Inflammatory macrophage treated with lipopolysaccharide for 1 hour (primary cell): Measurements from ENCODE around the gene POLR2H.

Experiments used
- DNase-seq, 2 donors: peaks; one replicate each; pipeline ENCODE4 v3.0.0-alpha.2; 2020 to 2022

The POLR2H gene

DNA sequence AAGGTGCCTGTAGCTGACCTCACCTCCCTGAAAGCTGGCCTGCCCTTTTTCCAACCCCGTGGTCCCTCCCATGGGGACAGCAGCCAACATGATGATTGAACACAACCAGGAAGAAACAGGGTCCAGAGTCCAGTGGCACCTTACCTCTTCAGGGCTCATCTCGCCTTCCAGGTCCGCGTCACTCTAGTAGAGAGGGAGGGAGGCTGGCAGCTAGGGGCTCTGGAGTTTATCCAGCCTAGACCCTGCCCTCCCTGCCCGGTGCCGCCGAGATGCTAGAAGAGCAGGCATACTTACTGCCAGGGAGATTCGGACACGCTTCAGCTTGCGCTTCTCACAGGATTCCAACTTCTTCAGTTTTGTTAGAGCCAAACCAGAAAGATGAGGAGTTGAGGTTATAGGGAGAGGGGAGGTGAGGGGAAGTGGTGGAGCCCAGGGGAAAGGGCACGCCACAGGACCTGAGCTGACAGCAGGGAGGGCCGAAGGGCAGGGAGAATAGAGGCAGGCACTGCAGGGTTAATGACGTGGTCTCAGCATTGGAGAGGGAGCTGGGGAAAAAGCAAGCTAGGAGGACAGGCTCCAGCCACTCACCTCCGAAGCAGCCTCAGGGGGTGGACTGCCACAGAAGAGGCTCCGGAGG is 9.2 kb upstream of the POLR2H start:
- no peak for DNase-seq

- DNase-seq = no peak
These were observed 8.5 kb upstream of the POLR2H start for GRCh38 chr3:184352897-184353545.

DNA sequence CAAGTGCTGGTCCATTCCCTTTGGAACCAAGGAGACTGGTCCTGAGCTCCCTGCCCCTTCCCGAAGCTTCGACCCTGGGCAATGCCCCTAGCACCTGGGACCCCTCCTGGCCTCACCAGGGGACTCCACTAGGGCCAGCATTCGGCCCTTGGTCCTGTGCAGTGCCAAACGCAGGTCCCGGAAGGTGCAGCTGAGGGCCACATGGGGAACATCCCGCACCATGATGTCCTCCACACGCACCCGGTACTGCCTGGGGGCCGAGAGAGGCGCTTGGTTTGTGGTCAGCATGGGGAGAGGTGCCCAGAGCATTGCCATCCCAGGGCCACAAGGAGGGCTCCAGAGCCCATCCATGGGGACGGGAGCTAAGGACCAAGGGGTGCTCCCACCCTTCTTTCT is 8.0 kb upstream of the POLR2H start:
- no peak for DNase-seq

- DNase-seq = peak in 1 of 2 donors; percentile 50
These were observed 7.3 kb upstream of the POLR2H start for GRCh38 chr3:184354121-184354728.

- no peak for DNase-seq
These were observed 6.8 kb upstream of the POLR2H start for GRCh38 chr3:184354754-184355153.

DNA sequence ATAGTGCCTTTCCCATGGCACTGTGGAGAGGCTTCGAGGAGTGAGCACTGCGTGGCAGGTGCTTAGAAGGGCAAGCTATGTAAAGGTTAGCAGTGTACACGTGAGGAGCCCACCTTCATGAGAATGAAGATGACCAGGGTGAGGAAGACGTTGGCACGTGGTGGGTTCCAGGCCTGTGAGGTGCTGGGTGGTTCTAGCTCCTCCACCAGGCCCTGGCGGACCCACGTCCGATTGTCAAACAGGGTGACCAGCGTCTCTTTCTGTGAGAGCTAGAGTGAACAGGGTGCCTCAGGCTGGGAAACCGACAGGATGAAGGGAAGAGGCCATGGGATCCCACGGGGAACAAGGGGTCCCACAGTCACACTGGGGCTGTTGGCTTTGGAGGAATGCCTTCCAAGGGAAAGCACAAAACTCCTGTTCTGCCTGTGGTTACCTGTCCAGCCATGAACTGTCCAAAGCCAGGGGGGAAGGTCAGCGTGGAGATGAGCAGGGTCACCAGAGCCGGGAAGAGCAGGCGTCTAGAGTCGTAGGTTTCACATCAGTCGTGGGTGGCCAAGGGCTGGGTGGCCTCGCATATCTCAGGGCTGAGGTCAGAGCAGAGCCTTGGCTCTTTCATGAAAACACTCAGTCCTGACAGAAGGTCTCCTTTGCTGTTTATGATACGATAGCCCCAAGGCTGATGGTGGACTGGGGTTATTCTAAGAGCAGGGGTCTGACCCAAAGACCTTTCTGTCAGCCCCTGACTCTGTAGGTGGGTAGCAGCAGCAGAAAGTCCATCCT is 6.1 kb upstream of the POLR2H start:
- DNase-seq = no peak

- DNase-seq = no peak
These were observed 4.0 kb upstream of the POLR2H start for GRCh38 chr3:184357248-184358123.

DNA sequence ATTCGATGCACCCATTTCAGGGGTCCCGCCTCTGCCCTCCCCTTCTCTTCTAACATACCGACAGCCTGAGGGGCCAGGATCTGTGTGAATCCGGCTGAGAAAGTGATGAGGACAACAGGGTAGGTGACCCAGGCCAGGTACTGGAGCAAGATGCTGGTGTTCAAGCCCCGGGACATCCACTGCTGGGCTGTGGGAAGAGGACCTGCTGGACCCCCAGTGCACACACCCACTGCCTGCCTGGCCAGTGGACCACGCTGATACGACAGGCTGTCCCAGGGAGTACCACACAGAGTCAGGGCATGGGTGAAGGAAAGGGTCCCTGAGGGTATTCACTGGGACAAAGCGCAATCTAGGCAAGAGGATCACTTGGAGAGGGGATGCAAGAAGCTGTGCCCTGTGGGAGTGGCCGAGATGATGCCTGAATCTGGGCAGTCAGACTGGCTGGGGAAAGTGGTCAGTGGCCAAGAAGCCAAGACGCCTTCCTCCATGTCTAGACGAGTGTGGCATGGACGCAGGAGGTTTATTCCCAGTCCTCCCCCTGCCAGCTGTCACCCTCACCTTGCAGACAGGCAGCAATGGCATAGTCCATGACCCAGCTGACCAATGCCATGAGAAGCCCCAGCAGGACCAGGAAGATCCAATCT is 3.3 kb upstream of the POLR2H start:
- no peak for DNase-seq

DNA sequence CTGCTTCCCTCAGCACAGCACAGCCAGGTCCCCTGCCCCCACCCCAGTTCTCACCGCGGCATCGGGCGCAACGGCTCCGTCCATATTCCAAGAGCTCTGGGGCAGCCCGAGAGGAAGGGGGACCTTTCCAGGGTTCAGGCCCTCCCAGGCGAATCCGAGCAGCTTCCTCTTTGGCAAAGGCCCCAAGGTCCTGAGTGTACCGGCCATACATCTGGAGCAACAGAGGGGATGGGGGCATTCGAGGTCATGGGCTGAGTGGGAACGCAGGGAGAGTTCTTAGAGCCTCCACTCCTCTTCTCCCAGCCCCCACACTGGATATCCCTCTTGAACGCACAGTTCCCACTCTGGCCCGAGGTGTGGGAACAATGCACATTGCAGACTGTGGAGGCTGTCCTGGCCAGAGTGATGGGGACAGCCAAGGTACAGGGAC is 2.6 kb upstream of the POLR2H start:
- no peak for DNase-seq

DNA sequence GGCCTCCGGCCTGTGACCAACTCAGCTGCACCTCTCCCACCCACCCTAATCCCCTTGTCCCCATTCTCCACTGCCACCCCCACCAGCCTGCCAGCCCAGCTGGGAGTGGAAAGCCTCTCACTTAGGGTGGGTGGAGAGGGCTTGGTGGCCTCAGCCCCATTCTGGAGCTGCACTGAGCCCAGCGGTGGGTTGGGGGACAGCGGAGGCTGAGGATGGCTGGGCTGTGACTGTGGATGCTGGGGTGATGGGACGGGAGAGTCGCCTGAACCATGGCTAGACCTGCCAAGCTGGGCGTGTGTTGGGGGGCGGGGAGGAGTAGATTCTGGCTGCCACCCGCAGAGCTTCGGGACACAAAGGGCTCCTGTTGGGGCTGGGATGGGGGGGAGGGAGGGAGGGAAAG is 1.9 kb upstream of the POLR2H start:
- DNase-seq = no peak

DNA sequence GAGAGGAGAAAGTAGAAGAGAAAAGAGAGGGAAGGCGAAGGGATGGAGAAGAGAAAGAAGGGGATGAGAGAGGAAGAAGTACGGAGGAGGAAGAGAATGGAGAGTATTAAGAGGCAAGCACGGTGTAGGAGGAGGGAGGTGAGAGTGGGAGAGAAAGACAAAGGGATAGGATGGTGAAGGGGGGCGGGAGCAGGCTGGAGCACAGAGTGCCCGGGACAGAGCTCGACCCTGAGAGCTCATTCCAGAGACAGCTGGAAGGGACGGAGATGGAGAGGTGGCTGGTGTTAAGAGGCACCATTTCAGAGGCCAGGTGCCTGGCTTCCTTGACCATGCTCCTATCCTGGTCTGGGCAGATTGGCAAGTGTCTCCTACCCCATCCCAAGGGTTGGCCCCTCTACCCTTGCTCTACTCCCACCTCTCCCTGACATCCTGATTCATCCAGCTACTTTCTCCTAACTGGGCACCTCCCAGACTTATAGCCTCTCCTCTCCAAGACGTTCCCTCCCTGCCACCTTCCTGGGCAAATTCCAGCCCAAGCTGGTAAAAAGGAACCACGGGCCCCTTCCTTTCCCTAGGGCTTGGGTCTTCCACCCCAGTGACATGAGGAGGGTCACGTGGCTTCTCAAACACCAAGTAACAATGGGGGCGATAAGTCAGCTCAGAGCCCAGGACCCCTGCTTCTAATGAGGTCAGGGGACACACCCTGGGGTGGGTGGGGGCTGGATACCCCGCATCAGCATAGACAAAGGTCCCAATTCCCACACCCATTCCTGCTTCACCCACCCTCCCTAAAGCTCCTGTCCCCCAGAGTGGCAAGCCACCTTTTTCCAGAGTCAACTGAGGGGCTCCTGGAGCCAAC is 1.2 kb upstream of the POLR2H start:
- no peak for DNase-seq

GRCh38 chr3:184360929-184361531 is 480 bp upstream of the POLR2H start:
- no peak for DNase-seq

GRCh38 chr3:184361932-184362667 is 590 bp downstream of the POLR2H start:
- DNase-seq = peak; percentile 20 to 25

DNA sequence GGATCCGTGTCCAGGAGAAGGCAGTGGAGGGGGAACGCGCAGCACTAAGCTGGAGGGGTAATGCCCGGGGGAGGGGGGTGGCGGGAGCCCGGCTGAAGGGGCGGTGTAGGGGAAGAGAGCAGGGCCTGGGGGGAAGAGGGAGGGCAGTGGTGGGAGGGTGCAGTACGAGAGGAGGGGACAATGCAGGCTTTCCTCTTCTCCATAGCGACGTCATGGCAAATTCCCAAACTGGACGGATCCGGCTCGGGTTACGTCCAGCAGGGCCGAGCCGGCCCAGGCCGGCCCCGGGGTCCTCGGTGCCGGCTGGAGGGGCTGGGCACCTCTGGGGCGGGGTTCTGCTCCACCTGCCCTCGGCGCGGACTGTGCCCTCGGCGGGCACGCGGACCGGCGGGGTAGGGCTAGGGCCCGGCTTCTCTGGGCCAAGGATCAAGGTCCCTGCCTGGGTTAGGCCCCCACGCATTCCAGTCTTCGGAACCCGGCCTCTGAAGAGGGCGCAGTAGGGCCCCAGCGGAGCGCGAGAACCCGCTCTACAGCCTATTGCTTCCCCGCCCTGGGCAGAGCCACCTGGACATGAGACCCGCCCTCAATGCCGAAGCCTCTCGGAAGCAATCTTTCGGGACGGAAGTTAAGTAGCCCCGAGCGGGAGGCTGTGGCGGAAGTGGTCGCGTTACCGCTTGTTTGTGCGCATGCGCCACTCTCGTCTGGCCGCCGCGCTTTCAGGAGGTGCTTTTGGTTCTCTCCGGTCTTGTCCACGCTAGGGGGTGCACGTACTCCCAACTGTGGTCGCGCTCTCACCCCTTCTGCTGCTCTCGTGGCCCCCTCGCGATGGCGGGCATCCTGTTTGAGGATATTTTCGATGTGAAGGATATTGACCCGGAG is 1.4 kb downstream of the POLR2H start:
- DNase-seq = peak; percentile 92 to 95

- no peak for DNase-seq
These were observed 5.2 kb downstream of the POLR2H start for GRCh38 chr3:184366619-184367289.

- no peak for DNase-seq
These were observed 6.6 kb downstream of the POLR2H start for GRCh38 chr3:184368116-184368515.

- DNase-seq = no peak
These were observed 7.2 kb downstream of the POLR2H start for GRCh38 chr3:184368586-184369183.

- DNase-seq = peak; percentile 71 to 79
These were observed 10.1 kb downstream of the POLR2H start for GRCh38 chr3:184371570-184372018.
